GM06990 (cell line): ENCODE data around the gene HOXA13.

Experiments used
- DNase-seq: peaks from one replicate; pipeline ENCODE4 v3.0.0-alpha.2; 2011; ENCODE audit not compliant: insufficient read length; ENCODE audit errors: extremely low read depth
- H3K27me3 ChIP-seq: replicated peaks from 2 replicates; pipeline ENCODE4 v1.6.0; 2011; ENCODE audit warnings: low read length; ENCODE audit not compliant: control insufficient read depth, insufficient read depth
- H3K36me3 ChIP-seq: 2 replicates; pipeline ENCODE4 v1.5.1; 2011; ENCODE audit warnings: low read length; ENCODE audit not compliant: control insufficient read depth, insufficient read depth
- H3K4me3 ChIP-seq: replicated peaks from 2 replicates; pipeline ENCODE4 v1.5.1; 2011; ENCODE audit warnings: low read depth, mild to moderate bottlenecking, control low read depth, low read length
- CTCF ChIP-seq: IDR thresholded peaks from 2 replicates; pipeline ENCODE4 v1.5.1; 2011; ENCODE audit warnings: low read length, control low read depth, mild to moderate bottlenecking, inconsistent platforms; ENCODE audit not compliant: insufficient read depth, poor library complexity, severe bottlenecking

HOXA13 gene

GRCh38 chr7:27187475-27188385, 12.2 kb downstream of the HOXA13 start:
- Histone ChIP-seq H3K4me3 (no peak overlapping the region), H3K36me3 (no peaks in the 10 kb centered on the region), H3K27me3 (peaks cover 13% of the 10 kb centered on the region)
- DNase-seq: no peak
- TF ChIP-seq CTCF: no peak

- peaks cover 13% of the 10 kb centered on the region for H3K27me3 ChIP-seq
- no peaks in the 10 kb centered on the region for H3K36me3 ChIP-seq
- DNase-seq: no peak
- H3K4me3 ChIP-seq: no peak overlapping the region
- TF ChIP-seq CTCF: no peak
Observed at GRCh38 chr7:27186668-27187474, 13.0 kb downstream of the HOXA13 start.

DNA sequence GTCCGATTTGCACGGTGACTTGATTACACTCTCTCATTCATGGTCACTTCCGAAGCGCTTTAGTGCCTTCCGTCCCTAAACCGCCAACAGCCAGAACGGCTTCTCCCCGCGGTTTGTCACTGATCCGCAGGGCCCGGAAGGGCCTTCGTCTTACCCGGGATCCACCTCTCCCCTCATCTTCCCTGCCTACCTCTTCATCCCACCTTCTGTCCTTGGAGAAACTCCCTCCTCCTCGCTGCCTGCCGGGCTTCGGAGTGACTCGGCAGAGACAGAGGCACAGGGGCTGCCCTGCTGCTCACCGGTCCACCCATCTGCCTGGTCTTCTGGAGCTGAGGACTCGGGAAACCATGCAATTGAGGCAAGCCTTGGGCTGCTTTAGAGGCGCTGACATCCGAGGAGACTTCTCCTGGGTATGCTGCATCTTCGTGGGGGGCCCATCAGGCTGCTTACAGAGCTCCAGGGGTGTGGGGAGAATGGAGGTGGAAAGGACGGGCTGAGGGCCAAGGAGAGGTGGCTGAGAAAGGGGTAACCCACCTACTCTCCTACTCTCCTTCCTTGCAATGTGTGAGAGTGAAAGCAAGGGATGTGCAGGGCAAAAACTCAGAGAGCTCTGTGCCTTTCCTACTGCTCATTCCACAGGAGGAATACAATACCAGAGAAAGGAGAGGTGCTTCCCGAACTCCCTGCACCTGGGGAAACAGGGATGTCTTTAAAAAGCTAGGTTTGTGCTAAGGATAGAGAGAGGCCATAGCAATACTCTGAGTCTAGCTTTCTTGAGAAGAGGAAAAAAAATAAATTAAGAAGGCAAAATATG, 13.8 kb downstream of the HOXA13 start:
- TF ChIP-seq CTCF: no peak
- peaks cover 11% of the 10 kb centered on the region for H3K27me3 ChIP-seq
- no peak for DNase-seq
- no peak overlapping the region for H3K4me3 ChIP-seq
- H3K36me3 ChIP-seq: no peaks in the 10 kb centered on the region

DNA sequence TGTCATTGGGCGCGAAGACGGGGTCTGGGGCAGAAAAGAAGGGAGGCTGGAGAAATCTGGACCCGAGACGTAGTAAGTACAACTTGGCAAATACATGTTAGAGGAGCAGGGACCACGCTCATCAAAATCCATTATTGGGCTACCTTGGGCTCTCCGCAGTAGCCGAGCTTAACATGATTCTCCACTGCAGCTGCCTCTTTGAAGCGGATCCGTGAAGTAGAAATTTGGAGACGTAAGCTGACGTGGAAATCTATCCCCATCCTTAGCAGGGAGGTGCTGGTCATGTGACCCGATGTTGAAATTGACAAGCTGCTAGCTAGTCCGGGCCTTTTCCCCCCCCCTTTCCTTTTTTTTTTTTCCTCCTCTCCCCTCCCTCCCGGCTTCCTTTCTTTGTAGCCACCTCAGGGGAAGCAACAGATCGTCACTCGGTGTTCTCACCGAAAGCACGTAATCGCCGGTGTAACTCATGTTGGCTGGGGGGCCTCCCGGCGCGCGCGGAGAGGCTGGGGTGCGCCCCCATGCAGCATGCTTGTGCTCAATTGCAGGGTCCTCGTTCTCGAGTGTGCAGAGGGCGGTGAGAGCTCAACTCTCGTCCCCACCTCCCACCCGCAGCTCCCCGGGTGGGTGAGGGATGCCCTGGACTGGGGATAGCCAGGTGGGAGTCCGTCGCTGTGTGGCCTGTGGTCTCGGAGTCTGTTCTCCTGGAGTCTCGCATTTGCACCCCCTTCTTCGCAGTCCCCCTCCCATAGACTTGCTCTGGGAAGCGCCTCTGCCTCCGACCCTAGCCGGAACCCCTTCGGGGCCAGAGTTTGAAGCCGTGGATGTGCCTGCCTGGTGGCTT, 14.7 kb downstream of the HOXA13 start, which contains the start of gene HOXA11:
HOXA11 (minus strand) TSS at position 220 of the 841 bp plus-strand sequence; CDS start at position 132, 88 bp downstream.
- TF ChIP-seq CTCF: no peak
- Histone ChIP-seq H3K4me3 (peak within 1 kb of the TSS; percentile 43), H3K27me3 (peaks cover 11% of the 10 kb centered on the region), H3K36me3 (no peaks in the 10 kb centered on the region)
- DNase-seq: no peak

DNA sequence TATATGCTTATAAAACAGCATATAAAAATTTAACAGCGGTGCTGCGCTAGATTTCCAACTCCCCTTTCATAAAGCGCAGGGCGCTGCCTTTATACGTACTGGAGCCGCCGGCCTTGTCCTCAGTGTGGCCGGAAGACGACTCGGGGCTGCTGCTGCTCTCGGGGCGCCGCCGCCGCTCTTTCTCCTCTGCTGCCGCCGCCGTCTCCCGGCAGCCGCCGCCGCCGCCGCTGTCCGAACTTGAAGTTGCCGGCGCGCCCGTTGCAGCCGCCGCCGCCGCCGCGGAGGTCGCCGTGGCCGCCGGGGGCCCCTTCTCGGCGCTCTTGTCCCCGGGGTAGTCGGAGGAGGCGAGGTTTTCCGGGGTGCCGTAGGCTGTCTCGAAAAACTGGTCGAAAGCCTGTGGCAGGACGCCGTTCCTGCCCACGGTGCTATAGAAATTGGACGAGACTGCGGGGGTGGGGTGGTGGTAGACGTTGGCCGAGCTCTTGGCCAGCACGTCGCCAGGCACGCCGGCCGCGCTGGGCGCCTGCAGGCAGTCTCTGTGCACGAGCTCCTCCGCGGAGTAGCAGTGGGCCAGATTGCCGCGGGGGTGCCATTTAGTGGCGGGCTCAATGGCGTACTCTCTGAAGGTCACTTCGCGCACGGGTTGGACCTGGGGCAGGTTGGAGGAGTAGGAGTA, 15.4 kb downstream of the HOXA13 start:
- TF ChIP-seq CTCF: no peak
- peak overlapping the region; percentile 43 for H3K4me3 ChIP-seq
- no peak for DNase-seq
- H3K36me3 ChIP-seq: no peaks in the 10 kb centered on the region
- peaks cover 6% of the 10 kb centered on the region for H3K27me3 ChIP-seq
